Liver (tissue), 9 donors: ENCODE measurements around the gene SPOP. TPM values are rescaled to one million over a fixed set of nuclear protein-coding genes. Genes with fewer than 3 reads are reported as not detected.

Experiments
- DNase-seq: peaks from one replicate; pipeline ENCODE4 v3.0.0-alpha.2; 2017; ENCODE audit warnings: low spot score
- H3K27ac ChIP-seq, 2 donors: one replicate each; pipeline ENCODE4 v1.7.0; 2013; ENCODE audit warnings: inconsistent platforms in 2 of 2, low read length in 2 of 2, control low read depth in 1 of 2, low read depth in 1 of 2, mild to moderate bottlenecking in 1 of 2
- H3K27me3 ChIP-seq, 4 donors: one replicate each; pipeline versions ENCODE4 v1.6.1 to v1.7.0; 2013; ENCODE audit warnings: low read length in 3 of 4, inconsistent platforms in 1 of 4, mild to moderate bottlenecking in 1 of 4, moderate library complexity in 1 of 4; ENCODE audit not compliant: control insufficient read depth in 4 of 4, insufficient read depth in 4 of 4
- H3K36me3 ChIP-seq, 4 donors: one replicate each; pipeline versions ENCODE4 v1.6.1 to v1.7.0; 2013; ENCODE audit warnings: low read length in 3 of 4, mild to moderate bottlenecking in 3 of 4, low read depth in 1 of 4, moderate library complexity in 1 of 4; ENCODE audit not compliant: control insufficient read depth in 4 of 4, insufficient read depth in 3 of 4
- H3K4me1 ChIP-seq, 4 donors: one replicate each; pipeline versions ENCODE4 v1.6.1 to v1.7.0; 2013; ENCODE audit warnings: low read length in 3 of 4, mild to moderate bottlenecking in 3 of 4, moderate library complexity in 1 of 4; ENCODE audit not compliant: control insufficient read depth in 4 of 4, insufficient read depth in 4 of 4
- H3K4me3 ChIP-seq, 3 donors: one replicate each; pipeline versions ENCODE4 v1.6.1 to v1.7.0; 2013; ENCODE audit warnings: low read length in 3 of 3, control low read depth in 1 of 3, low read depth in 1 of 3, mild to moderate bottlenecking in 1 of 3
- H3K9ac ChIP-seq, 2 donors: one replicate each; pipeline ENCODE4 v1.7.0; 2013; ENCODE audit warnings: low read length in 2 of 2, mild to moderate bottlenecking in 2 of 2, moderate library complexity in 2 of 2, control low read depth in 1 of 2, low read depth in 1 of 2
- H3K9me3 ChIP-seq, 4 donors: one replicate each; pipeline versions ENCODE4 v1.6.1 to v1.7.0; 2013; ENCODE audit warnings: low read length in 3 of 4; ENCODE audit not compliant: control insufficient read depth in 4 of 4
- CTCF ChIP-seq: fragments of 150-350 bp; IDR thresholded peaks from 2 replicates; pipeline ENCODE4 v1.5.1; 2017; ENCODE audit warnings: improper control_type of control experiment, low read depth, low read length; ENCODE audit not compliant: missing input control
- EGR1 ChIP-seq, 2 donors: IDR thresholded peaks; 2 replicates each; pipeline ENCODE4 v1.6.1; 2016 to 2018; ENCODE audit warnings: antibody characterized with exemption in 2 of 2, low read depth in 2 of 2
- FOXA2 ChIP-seq: IDR thresholded peaks from 2 replicates; pipeline ENCODE4 v1.6.1; 2016; ENCODE audit warnings: antibody characterized with exemption
- GABPA ChIP-seq, 2 donors: IDR thresholded peaks in 1 of 2; conservative IDR thresholded peaks in 1 of 2; 2 replicates each; pipeline ENCODE4 v1.6.1; 2016; ENCODE audit warnings: antibody characterized with exemption in 2 of 2, mild to moderate bottlenecking in 1 of 2, moderate library complexity in 1 of 2
- HNF4A ChIP-seq, 2 donors: conservative IDR thresholded peaks; 2 replicates each; pipeline ENCODE4 v1.6.1; 2016; ENCODE audit warnings: antibody characterized with exemption in 2 of 2, mild to moderate bottlenecking in 2 of 2
- HNF4G ChIP-seq: IDR thresholded peaks from 2 replicates; pipeline ENCODE4 v1.6.1; 2016; ENCODE audit warnings: antibody characterized with exemption
- JUND ChIP-seq, 2 donors: IDR thresholded peaks; 2 replicates each; pipeline ENCODE4 v1.6.1; 2016; ENCODE audit warnings: antibody characterized with exemption in 2 of 2
- NR2F2 ChIP-seq: IDR thresholded peaks from 2 replicates; pipeline ENCODE4 v1.6.1; 2016; ENCODE audit warnings: antibody characterized with exemption
- RAD21 ChIP-seq, 2 donors: IDR thresholded peaks; 2 replicates each; pipeline ENCODE4 v1.6.1; 2016; ENCODE audit warnings: antibody characterized with exemption in 2 of 2, mild to moderate bottlenecking in 2 of 2
- REST ChIP-seq: IDR thresholded peaks from 2 replicates; pipeline ENCODE4 v1.6.1; 2016; ENCODE audit warnings: antibody characterized with exemption, mild to moderate bottlenecking
- RXRA ChIP-seq, 2 donors: IDR thresholded peaks; 2 replicates each; pipeline ENCODE4 v1.6.1; 2017 to 2018; ENCODE audit warnings: antibody characterized with exemption in 2 of 2, mild to moderate bottlenecking in 1 of 2
- SP1 ChIP-seq: IDR thresholded peaks from 2 replicates; pipeline ENCODE4 v1.6.1; 2018; ENCODE audit warnings: antibody characterized with exemption, mild to moderate bottlenecking
- TAF1 ChIP-seq: conservative IDR thresholded peaks from 2 replicates; pipeline ENCODE4 v1.6.1; 2016; ENCODE audit warnings: antibody characterized with exemption, mild to moderate bottlenecking
- YY1 ChIP-seq: IDR thresholded peaks from 2 replicates; pipeline ENCODE4 v1.6.1; 2016; ENCODE audit warnings: antibody characterized with exemption, mild to moderate bottlenecking
- WGBS: extraction: QIAGEN DNeasy Blood & Tissue Kit; methylation state at CpG from one replicate; pipeline ENCODE4 v1.1.7; 2013; 5-methylcytosine and 5-hydroxymethylcytosine counted together
- polyA plus RNA-seq, 2 donors: library from polyadenylated mRNA; stranded (reverse) in 1 of 2; unstranded in 1 of 2; fragments of 200-250 nt in 1 of 2; fragments of >200 nt in 1 of 2; fragmentation: Nextera tagmentation in 1 of 2; extraction: Ambion mirVana in 1 of 2; gene quantifications; one replicate each; pipeline versions ENCODE4 v1.2.1 to v1.2.3, GENCODE V29; 2013 to 2015
- total RNA-seq, 2 donors: library from RNA; depleted of rRNA; stranded (reverse); fragments of >200 nt; gene quantifications; one replicate each; pipeline ENCODE4 v1.2.3, GENCODE V29; 2014
- TF ChIP-seq, protein P1 (sequence below): IDR thresholded peaks from 2 replicates; pipeline ENCODE4 v1.6.1; 2016; ENCODE audit warnings: antibody characterized with exemption
- TF ChIP-seq, protein P2 (sequence below): IDR thresholded peaks from 2 replicates; pipeline ENCODE4 v1.6.1; 2016; ENCODE audit warnings: antibody characterized with exemption
- TF ChIP-seq, protein P3 (sequence below): IDR thresholded peaks from 2 replicates; pipeline ENCODE4 v1.6.1; 2016; ENCODE audit warnings: antibody characterized with exemption
- donor health status: healthy.
- donor health status: healthy.
- donor health status: healthy.
- donor health status: healthy.
- donor health status: healthy.

SPOP gene
- total and polyA plus RNA-seq, 4 donors = 21.6 to 50.8 (median 42.4) TPM

DNA sequence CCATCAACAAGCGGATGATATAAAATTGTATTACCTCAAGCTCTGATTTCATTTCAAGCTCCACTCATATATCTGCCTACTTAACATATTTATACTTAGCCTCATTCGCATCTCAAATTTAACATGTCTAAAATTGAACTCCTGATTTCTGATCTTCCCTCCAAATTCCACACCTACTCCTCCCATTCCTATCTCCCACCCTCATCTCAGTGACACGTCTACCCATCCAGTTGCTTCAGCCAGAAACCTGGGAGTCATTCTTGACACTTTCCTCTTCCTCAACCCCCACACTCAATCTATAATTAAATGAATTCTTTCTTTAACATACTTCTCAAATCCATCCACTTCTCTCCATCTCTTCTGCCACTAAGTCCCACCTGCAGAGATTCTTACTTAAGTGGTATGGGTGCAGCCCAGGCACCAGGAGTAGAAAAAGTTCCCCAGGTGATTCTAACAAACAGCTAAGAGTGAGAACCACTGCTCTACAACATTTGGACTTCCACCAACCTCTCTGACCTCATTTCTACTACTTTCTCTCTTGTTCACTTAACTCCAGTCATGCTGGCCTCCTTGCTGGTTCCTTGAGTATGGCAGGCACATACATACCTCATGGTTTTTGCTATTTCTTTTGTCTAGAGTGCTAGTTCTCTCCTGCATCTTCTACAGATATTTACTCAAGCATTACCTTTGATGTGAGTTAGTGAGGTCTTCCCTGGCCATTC lies 18.1 kb downstream of the SPOP start:
- WGBS = 96% methylated on average over 3 of the region's 3 CpGs
- no peak for DNase-seq
- Histone ChIP-seq H3K27me3 (no peaks in the 10 kb centered on the region), H3K9me3 (no peaks in the 10 kb centered on the region), H3K9ac (no peak overlapping the region), H3K27ac (no peak overlapping the region), H3K4me1 (no peaks in the 10 kb centered on the region), H3K4me3 (no peak overlapping the region), H3K36me3 (no peaks in the 10 kb centered on the region)
- no peak for TF ChIP-seq RAD21 (IDR thresholded peaks at IDR 0.05)
- TF ChIP-seq EGR1 (IDR thresholded peaks at IDR 0.05; ENCODE audit: low read depth in 2 of 2) = no peak
- TF ChIP-seq, protein P1, sequence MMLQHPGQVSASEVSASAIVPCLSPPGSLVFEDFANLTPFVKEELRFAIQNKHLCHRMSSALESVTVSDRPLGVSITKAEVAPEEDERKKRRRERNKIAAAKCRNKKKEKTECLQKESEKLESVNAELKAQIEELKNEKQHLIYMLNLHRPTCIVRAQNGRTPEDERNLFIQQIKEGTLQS = no peak
- TF ChIP-seq HNF4A (conservative IDR thresholded peaks at IDR 0.05) = no peak
- TF ChIP-seq, protein P2, sequence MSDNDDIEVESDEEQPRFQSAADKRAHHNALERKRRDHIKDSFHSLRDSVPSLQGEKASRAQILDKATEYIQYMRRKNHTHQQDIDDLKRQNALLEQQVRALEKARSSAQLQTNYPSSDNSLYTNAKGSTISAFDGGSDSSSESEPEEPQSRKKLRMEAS = no peak
- no peak for TF ChIP-seq YY1
- TF ChIP-seq REST = no peak
- TF ChIP-seq RXRA (IDR thresholded peaks at IDR 0.05) = no peak
- TF ChIP-seq CTCF = no peak
- TF ChIP-seq SP1 = no peak
- no peak for TF ChIP-seq FOXA2

DNA sequence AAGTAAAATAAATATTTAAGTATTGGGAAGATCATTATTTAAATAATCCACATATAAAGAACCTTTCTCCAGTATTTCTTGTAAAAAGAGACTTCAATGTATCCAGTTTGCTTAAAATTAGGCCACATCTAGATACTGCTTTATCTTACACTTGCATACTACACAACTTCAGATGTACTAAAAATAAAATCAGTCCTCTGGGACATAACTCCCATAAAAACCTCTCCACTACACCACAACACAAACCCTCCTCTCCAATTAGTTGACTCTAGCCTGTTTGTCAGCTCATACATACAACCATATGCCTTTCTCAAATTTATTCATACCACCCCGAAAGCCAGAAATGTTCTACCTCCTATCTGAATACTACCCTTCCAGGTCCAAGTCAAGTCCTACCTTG lies 21.6 kb downstream of the SPOP start:
- 99% methylated on average over 1 of the region's 1 CpG for WGBS
- Histone ChIP-seq H3K9ac (no peak overlapping the region), H3K27me3 (no peaks in the 10 kb centered on the region), H3K27ac (no peak overlapping the region), H3K4me1 (peaks cover 0 to 4% (median 2%) of the 10 kb centered on the region in 4 donors), H3K9me3 (no peaks in the 10 kb centered on the region), H3K4me3 (no peak overlapping the region), H3K36me3 (no peaks in the 10 kb centered on the region)
- TF ChIP-seq RAD21 (IDR thresholded peaks at IDR 0.05) = no peak
- TF ChIP-seq FOXA2 = no peak
- TF ChIP-seq RXRA (IDR thresholded peaks at IDR 0.05) = no peak
- TF ChIP-seq GABPA (IDR thresholded peaks at IDR 0.05 in 1 of 2, conservative IDR thresholded peaks at IDR 0.05 in 1 of 2) = no peak
- TF ChIP-seq HNF4G = no peak
- TF ChIP-seq TAF1 = no peak
- no peak for TF ChIP-seq JUND (IDR thresholded peaks at IDR 0.05)
- no peak for TF ChIP-seq REST
- no peak for TF ChIP-seq EGR1 (IDR thresholded peaks at IDR 0.05; ENCODE audit: low read depth in 2 of 2)
- no peak for TF ChIP-seq YY1
- no peak for TF ChIP-seq NR2F2
- TF ChIP-seq HNF4A (conservative IDR thresholded peaks at IDR 0.05) = no peak
- TF ChIP-seq, protein P1 = no peak
- no peak for TF ChIP-seq SP1
- TF ChIP-seq, protein P3, sequence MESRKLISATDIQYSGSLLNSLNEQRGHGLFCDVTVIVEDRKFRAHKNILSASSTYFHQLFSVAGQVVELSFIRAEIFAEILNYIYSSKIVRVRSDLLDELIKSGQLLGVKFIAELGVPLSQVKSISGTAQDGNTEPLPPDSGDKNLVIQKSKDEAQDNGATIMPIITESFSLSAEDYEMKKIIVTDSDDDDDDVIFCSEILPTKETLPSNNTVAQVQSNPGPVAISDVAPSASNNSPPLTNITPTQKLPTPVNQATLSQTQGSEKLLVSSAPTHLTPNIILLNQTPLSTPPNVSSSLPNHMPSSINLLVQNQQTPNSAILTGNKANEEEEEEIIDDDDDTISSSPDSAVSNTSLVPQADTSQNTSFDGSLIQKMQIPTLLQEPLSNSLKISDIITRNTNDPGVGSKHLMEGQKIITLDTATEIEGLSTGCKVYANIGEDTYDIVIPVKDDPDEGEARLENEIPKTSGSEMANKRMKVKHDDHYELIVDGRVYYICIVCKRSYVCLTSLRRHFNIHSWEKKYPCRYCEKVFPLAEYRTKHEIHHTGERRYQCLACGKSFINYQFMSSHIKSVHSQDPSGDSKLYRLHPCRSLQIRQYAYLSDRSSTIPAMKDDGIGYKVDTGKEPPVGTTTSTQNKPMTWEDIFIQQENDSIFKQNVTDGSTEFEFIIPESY = no peak
- no peak for DNase-seq
